ENCODE measurements around the gene AOX1.

AOX1 gene

GRCh38 chr2:200588076-200588678 lies 2.4 kb downstream of the AOX1 start:
- no peak overlapping the region for H3K27ac ChIP-seq (ENCODE audit: low read depth, low read length)
- no peaks in the 10 kb centered on the region for H3K27me3 ChIP-seq (ENCODE audit: control insufficient read depth, insufficient read depth, low read length)
- no peak overlapping the region for H3K4me3 ChIP-seq (ENCODE audit: low read length)

GRCh38 chr2:200590090-200590489 lies 4.3 kb downstream of the AOX1 start:
- Histone ChIP-seq H3K4me3 (ENCODE audit: low read length) (no peak overlapping the region), H3K27ac (ENCODE audit: low read depth, low read length) (no peak overlapping the region), H3K4me1 (ENCODE audit: control insufficient read depth, insufficient read depth, low read length) (no peaks in the 10 kb centered on the region), H3K27me3 (ENCODE audit: control insufficient read depth, insufficient read depth, low read length) (no peaks in the 10 kb centered on the region), H3K36me3 (ENCODE audit: control insufficient read depth, insufficient read depth, low read length) (no peaks in the 10 kb centered on the region), H3K9ac (ENCODE audit: low read length) (no peak overlapping the region)

More at GRCh38 chr2:200588076-200588678, 2.4 kb downstream of the AOX1 start:
- Histone ChIP-seq H3K36me3 (ENCODE audit: control insufficient read depth, insufficient read depth, low read length) (no peaks in the 10 kb centered on the region), H3K4me1 (ENCODE audit: control insufficient read depth, insufficient read depth, low read length) (no peaks in the 10 kb centered on the region), H3K9ac (ENCODE audit: low read length) (no peak overlapping the region)

- no peaks in the 10 kb centered on the region for H3K4me1 ChIP-seq (ENCODE audit: control insufficient read depth, insufficient read depth, low read length)
- no peak overlapping the region for H3K27ac ChIP-seq (ENCODE audit: low read depth, low read length)
- H3K27me3 ChIP-seq (ENCODE audit: control insufficient read depth, insufficient read depth, low read length): no peaks in the 10 kb centered on the region
- H3K36me3 ChIP-seq (ENCODE audit: control insufficient read depth, insufficient read depth, low read length): no peaks in the 10 kb centered on the region
- H3K9ac ChIP-seq (ENCODE audit: low read length): no peak overlapping the region
- H3K4me3 ChIP-seq (ENCODE audit: low read length): no peak overlapping the region
Observed at GRCh38 chr2:200591308-200591707, 5.5 kb downstream of the AOX1 start.

GRCh38 chr2:200592406-200593075 lies 6.7 kb downstream of the AOX1 start:
- Histone ChIP-seq H3K4me3 (ENCODE audit: low read length) (no peak overlapping the region), H3K27me3 (ENCODE audit: control insufficient read depth, insufficient read depth, low read length) (no peaks in the 10 kb centered on the region), H3K27ac (ENCODE audit: low read depth, low read length) (no peak overlapping the region), H3K9ac (ENCODE audit: low read length) (no peak overlapping the region), H3K36me3 (ENCODE audit: control insufficient read depth, insufficient read depth, low read length) (no peaks in the 10 kb centered on the region), H3K4me1 (ENCODE audit: control insufficient read depth, insufficient read depth, low read length) (no peaks in the 10 kb centered on the region)

- Histone ChIP-seq H3K27ac (ENCODE audit: low read depth, low read length) (no peak overlapping the region), H3K4me3 (ENCODE audit: low read length) (no peak overlapping the region), H3K36me3 (ENCODE audit: control insufficient read depth, insufficient read depth, low read length) (no peaks in the 10 kb centered on the region), H3K9ac (ENCODE audit: low read length) (no peak overlapping the region), H3K4me1 (ENCODE audit: control insufficient read depth, insufficient read depth, low read length) (no peaks in the 10 kb centered on the region), H3K27me3 (ENCODE audit: control insufficient read depth, insufficient read depth, low read length) (no peaks in the 10 kb centered on the region)
Observed at GRCh38 chr2:200593905-200594304, 8.1 kb downstream of the AOX1 start.

GRCh38 chr2:200595913-200596312 lies 10.1 kb downstream of the AOX1 start:
- no peak overlapping the region for H3K9ac ChIP-seq (ENCODE audit: low read length)
- H3K36me3 ChIP-seq (ENCODE audit: control insufficient read depth, insufficient read depth, low read length): no peaks in the 10 kb centered on the region
- H3K27ac ChIP-seq (ENCODE audit: low read depth, low read length): no peak overlapping the region

GRCh38 chr2:200596774-200597570 lies 11.2 kb downstream of the AOX1 start:
- Histone ChIP-seq H3K4me3 (ENCODE audit: low read length) (no peak overlapping the region), H3K27ac (ENCODE audit: low read depth, low read length) (no peak overlapping the region), H3K36me3 (ENCODE audit: control insufficient read depth, insufficient read depth, low read length) (no peaks in the 10 kb centered on the region), H3K9ac (ENCODE audit: low read length) (no peak overlapping the region), H3K4me1 (ENCODE audit: control insufficient read depth, insufficient read depth, low read length) (no peaks in the 10 kb centered on the region), H3K27me3 (ENCODE audit: control insufficient read depth, insufficient read depth, low read length) (no peaks in the 10 kb centered on the region)

More at GRCh38 chr2:200595913-200596312, 10.1 kb downstream of the AOX1 start:
- H3K4me1 ChIP-seq (ENCODE audit: control insufficient read depth, insufficient read depth, low read length): no peaks in the 10 kb centered on the region
- H3K4me3 ChIP-seq (ENCODE audit: low read length): no peak overlapping the region
- H3K27me3 ChIP-seq (ENCODE audit: control insufficient read depth, insufficient read depth, low read length): no peaks in the 10 kb centered on the region

GRCh38 chr2:200599206-200599605 lies 13.4 kb downstream of the AOX1 start:
- Histone ChIP-seq H3K4me1 (ENCODE audit: control insufficient read depth, insufficient read depth, low read length) (no peaks in the 10 kb centered on the region), H3K27ac (ENCODE audit: low read depth, low read length) (no peak overlapping the region), H3K4me3 (ENCODE audit: low read length) (no peak overlapping the region), H3K36me3 (ENCODE audit: control insufficient read depth, insufficient read depth, low read length) (no peaks in the 10 kb centered on the region), H3K9ac (ENCODE audit: low read length) (no peak overlapping the region), H3K27me3 (ENCODE audit: control insufficient read depth, insufficient read depth, low read length) (no peaks in the 10 kb centered on the region)

GRCh38 chr2:200600549-200601225 lies 14.9 kb downstream of the AOX1 start:
- Histone ChIP-seq H3K4me3 (ENCODE audit: low read length) (no peak overlapping the region), H3K36me3 (ENCODE audit: control insufficient read depth, insufficient read depth, low read length) (no peaks in the 10 kb centered on the region), H3K9ac (ENCODE audit: low read length) (no peak overlapping the region), H3K27me3 (ENCODE audit: control insufficient read depth, insufficient read depth, low read length) (no peaks in the 10 kb centered on the region), H3K27ac (ENCODE audit: low read depth, low read length) (no peak overlapping the region), H3K4me1 (ENCODE audit: control insufficient read depth, insufficient read depth, low read length) (no peaks in the 10 kb centered on the region)

- no peak overlapping the region for H3K4me3 ChIP-seq (ENCODE audit: low read length)
- H3K4me1 ChIP-seq (ENCODE audit: control insufficient read depth, insufficient read depth, low read length): no peaks in the 10 kb centered on the region
- no peak overlapping the region for H3K27ac ChIP-seq (ENCODE audit: low read depth, low read length)
- no peak overlapping the region for H3K9ac ChIP-seq (ENCODE audit: low read length)
- no peaks in the 10 kb centered on the region for H3K36me3 ChIP-seq (ENCODE audit: control insufficient read depth, insufficient read depth, low read length)
- no peaks in the 10 kb centered on the region for H3K27me3 ChIP-seq (ENCODE audit: control insufficient read depth, insufficient read depth, low read length)
Observed at GRCh38 chr2:200602584-200602983, 16.8 kb downstream of the AOX1 start.

- Histone ChIP-seq H3K27me3 (ENCODE audit: control insufficient read depth, insufficient read depth, low read length) (no peaks in the 10 kb centered on the region), H3K4me1 (ENCODE audit: control insufficient read depth, insufficient read depth, low read length) (no peaks in the 10 kb centered on the region), H3K27ac (ENCODE audit: low read depth, low read length) (no peak overlapping the region), H3K9ac (ENCODE audit: low read length) (no peak overlapping the region), H3K36me3 (ENCODE audit: control insufficient read depth, insufficient read depth, low read length) (no peaks in the 10 kb centered on the region), H3K4me3 (ENCODE audit: low read length) (no peak overlapping the region)
Observed at GRCh38 chr2:200603972-200604371, 18.2 kb downstream of the AOX1 start.

- no peak overlapping the region for H3K27ac ChIP-seq (ENCODE audit: low read depth, low read length)
- no peak overlapping the region for H3K9ac ChIP-seq (ENCODE audit: low read length)
- no peak overlapping the region for H3K4me3 ChIP-seq (ENCODE audit: low read length)
- no peaks in the 10 kb centered on the region for H3K27me3 ChIP-seq (ENCODE audit: control insufficient read depth, insufficient read depth, low read length)
- H3K36me3 ChIP-seq (ENCODE audit: control insufficient read depth, insufficient read depth, low read length): no peaks in the 10 kb centered on the region
- H3K4me1 ChIP-seq (ENCODE audit: control insufficient read depth, insufficient read depth, low read length): no peaks in the 10 kb centered on the region
Observed at GRCh38 chr2:200604571-200605255, 18.9 kb downstream of the AOX1 start.

All from rectal smooth muscle tissue (tissue), 1 donor.